Parathyroid adenoma (tissue), 2 donors: ENCODE results near the gene PPARD.

ENCODE experiments used
- H2AFZ ChIP-seq: fragments of 300-600 bp; sonication (generic); one replicate; pipeline ENCODE4 v1.7.0; 2017; ENCODE audit warnings: antibody characterized with exemption, mild to moderate bottlenecking
- H3K27ac ChIP-seq: fragments of 300-600 bp; sonication (generic); one replicate; pipeline ENCODE4 v1.7.0; 2017
- H3K27me3 ChIP-seq: fragments of 300-600 bp; sonication (generic); one replicate; pipeline ENCODE4 v1.7.0; 2017; ENCODE audit warnings: low read length; ENCODE audit not compliant: control insufficient read depth, insufficient read depth
- H3K36me3 ChIP-seq: fragments of 300-600 bp; sonication (generic); one replicate; pipeline ENCODE4 v1.7.0; 2017; ENCODE audit warnings: low read length; ENCODE audit not compliant: control insufficient read depth, insufficient read depth
- H3K4me1 ChIP-seq: fragments of 300-600 bp; sonication (generic); one replicate; pipeline ENCODE4 v1.7.0; 2017; ENCODE audit warnings: control low read depth
- H3K4me2 ChIP-seq: fragments of 300-600 bp; sonication (generic); one replicate; pipeline ENCODE4 v1.7.0; 2017; ENCODE audit warnings: low read length
- H3K4me3 ChIP-seq: fragments of 300-600 bp; sonication (generic); one replicate; pipeline ENCODE4 v1.7.0; 2017; ENCODE audit warnings: low read depth, low read length
- H3K79me2 ChIP-seq: fragments of 300-600 bp; sonication (generic); one replicate; pipeline ENCODE4 v1.7.0; 2017; ENCODE audit warnings: control low read depth
- H3K9ac ChIP-seq: fragments of 300-600 bp; sonication (generic); one replicate; pipeline ENCODE4 v1.7.0; 2017; ENCODE audit warnings: mild to moderate bottlenecking
- H3K9me3 ChIP-seq: fragments of 300-600 bp; sonication (generic); one replicate; pipeline ENCODE4 v1.7.0; 2017; ENCODE audit warnings: low read length; ENCODE audit not compliant: control insufficient read depth
- TF ChIP-seq, protein P1 (sequence below): fragments of 300-600 bp; sonication (generic); IDR thresholded peaks from one replicate; pipeline ENCODE4 v1.7.0; 2017; ENCODE audit warnings: antibody characterized with exemption, mild to moderate bottlenecking
- donor health status: primary hyperparathyroidism.

The PPARD gene

DNA sequence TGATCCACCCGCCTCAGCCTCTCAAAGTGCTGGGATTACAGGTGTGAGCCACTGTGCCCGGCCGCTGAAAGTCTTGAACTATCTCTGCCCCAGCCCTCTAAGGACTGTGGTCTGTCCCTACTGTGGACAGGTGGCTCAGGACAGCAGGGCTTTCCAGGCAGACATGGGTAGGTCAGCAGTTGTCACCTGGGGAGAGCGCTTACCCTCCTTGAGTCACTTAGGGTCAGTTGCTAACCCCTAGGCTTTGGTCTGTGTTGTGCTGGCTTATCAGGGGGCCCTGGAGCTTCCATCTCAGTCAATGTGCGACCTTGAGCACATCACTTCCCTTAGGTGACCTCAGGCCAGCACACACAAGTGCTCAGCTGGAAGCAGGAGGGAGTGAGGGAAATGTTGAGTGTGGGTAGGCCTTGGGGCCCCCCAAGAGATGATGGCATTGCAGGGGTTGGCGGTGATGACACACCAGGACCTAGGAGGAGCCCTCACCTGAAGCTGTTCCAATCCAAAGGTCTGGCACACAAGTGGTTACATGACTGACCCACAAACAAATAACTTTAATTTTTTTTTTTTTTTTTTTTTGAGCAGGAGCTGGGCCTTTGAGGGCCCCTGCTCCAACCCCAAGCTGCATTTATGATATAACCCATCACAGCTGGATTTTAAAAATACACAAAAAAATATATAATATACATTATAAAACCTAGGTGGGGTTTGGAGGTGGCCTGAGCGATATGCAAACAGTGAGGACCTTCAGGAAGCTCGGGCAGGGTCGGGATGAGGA lies 130.9 kb downstream of the PPARD start:
- H3K27me3 ChIP-seq, result no peaks in the 10 kb centered on the region

DNA sequence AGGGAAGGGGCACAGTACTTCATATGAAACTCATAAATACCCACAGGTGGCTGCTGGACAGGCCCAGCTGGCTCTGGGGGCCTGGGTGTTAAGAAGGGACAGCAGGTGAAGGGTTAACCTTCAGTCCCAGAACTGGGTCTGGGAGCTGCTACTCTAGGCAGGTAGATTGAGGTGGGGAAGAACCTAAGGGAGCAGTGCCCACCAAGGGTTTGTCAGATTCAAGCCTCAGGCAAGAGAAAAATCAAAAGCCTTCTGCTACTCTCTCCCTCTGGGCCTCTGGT lies 131.4 kb downstream of the PPARD start:
- Histone ChIP-seq H3K4me3 (no peak overlapping the region), H3K27me3 (no peaks in the 10 kb centered on the region), H3K4me2 (no peak overlapping the region), H3K4me1 (peaks cover 8% of the 10 kb centered on the region), H3K9ac (no peak overlapping the region), H2AFZ (no peak overlapping the region), H3K27ac (no peak overlapping the region), H3K79me2 (no peaks in the 10 kb centered on the region), H3K9me3 (no peaks in the 10 kb centered on the region), H3K36me3 (no peaks in the 10 kb centered on the region)
- TF ChIP-seq, protein P1, sequence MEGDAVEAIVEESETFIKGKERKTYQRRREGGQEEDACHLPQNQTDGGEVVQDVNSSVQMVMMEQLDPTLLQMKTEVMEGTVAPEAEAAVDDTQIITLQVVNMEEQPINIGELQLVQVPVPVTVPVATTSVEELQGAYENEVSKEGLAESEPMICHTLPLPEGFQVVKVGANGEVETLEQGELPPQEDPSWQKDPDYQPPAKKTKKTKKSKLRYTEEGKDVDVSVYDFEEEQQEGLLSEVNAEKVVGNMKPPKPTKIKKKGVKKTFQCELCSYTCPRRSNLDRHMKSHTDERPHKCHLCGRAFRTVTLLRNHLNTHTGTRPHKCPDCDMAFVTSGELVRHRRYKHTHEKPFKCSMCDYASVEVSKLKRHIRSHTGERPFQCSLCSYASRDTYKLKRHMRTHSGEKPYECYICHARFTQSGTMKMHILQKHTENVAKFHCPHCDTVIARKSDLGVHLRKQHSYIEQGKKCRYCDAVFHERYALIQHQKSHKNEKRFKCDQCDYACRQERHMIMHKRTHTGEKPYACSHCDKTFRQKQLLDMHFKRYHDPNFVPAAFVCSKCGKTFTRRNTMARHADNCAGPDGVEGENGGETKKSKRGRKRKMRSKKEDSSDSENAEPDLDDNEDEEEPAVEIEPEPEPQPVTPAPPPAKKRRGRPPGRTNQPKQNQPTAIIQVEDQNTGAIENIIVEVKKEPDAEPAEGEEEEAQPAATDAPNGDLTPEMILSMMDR, result no peak

More for the DNA sequence above, 130.9 kb downstream of the PPARD start:
- Histone ChIP-seq H3K9me3 (no peaks in the 10 kb centered on the region), H3K4me2 (no peak overlapping the region), H3K4me3 (no peak overlapping the region), H3K9ac (no peak overlapping the region), H2AFZ (no peak overlapping the region), H3K27ac (no peak overlapping the region), H3K36me3 (no peaks in the 10 kb centered on the region), H3K4me1 (peaks cover 9% of the 10 kb centered on the region), H3K79me2 (no peaks in the 10 kb centered on the region)
- TF ChIP-seq, protein P1, result no peak

DNA sequence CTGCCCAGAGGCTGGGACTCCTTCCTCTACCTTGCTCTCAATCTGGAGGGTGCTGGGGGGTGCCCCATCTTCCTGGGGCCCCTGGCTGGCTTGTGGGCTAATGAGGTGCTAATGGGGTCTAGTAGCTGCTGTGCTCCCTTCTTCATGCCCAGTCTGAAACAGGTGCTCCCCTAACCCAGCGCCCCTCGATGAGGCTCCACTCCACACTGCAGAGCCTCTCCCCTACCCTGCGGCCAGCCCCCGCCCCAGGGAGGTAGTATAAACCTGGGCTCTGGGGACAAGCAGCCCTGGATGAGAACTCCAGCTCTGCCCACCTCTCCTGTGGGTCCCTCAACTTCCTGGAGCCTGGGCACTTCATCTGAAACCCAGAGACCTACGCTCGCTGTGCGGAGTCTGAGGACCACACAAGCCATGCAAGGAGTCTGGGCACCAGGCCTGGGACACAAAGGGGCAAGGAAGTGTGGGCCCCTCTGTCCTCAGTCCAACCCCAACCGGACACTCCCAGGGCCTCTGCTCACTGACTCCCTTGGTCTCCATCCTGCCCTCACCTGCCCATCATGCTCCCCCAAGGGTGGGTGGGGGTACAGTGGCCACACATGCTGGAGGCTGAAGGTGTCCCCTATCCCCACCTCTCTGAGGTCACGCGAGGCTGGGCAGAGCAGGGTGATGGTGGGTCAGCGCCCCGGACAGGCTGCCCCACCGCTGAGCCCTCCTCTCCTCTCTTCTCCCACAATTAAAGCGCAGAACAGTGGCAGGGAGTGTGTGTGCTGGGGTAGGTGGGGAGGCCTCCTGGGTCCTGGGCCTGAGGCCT lies 132.0 kb downstream of the PPARD start:
- no peak overlapping the region for H3K27ac ChIP-seq

DNA sequence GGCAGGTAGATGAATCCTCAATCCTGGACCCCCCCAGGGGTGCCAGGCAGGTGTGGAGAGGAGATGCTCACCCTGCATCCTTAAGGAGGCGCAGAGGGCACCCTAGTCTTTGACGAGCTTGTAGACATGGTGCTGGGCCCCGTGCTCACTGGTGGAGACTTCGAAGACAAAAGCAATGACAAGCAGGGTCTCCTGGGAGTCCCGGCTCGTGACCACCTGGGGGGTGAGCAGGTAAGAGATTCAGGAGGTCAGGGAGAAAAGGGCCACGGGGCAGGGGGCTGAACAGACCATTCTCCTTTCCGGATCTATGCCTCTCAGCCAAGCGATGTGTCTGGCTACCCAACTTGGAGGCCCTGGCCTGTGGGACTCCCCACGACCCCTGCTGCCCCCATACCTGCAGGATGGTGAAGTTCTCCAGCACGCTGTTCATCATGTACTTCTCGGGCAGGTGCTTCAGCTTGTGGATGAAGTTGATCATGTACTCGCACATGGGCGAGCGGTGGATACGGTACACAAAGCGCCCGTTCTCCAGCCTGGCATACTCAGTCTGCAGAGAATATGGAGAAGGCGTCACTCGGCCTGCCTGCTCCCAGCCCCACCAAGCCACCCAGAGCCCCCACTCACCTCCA lies 132.7 kb downstream of the PPARD start:
- TF ChIP-seq, protein P1, result no peak
- H3K79me2 ChIP-seq, result no peaks in the 10 kb centered on the region
- no peaks in the 10 kb centered on the region for H3K9me3 ChIP-seq
- H3K4me1 ChIP-seq, result no peaks in the 10 kb centered on the region
- no peak overlapping the region for H3K27ac ChIP-seq
- no peak overlapping the region for H2AFZ ChIP-seq
- H3K9ac ChIP-seq, result no peak overlapping the region
- H3K36me3 ChIP-seq, result no peaks in the 10 kb centered on the region
- no peaks in the 10 kb centered on the region for H3K27me3 ChIP-seq
- H3K4me3 ChIP-seq, result no peak overlapping the region
- no peak overlapping the region for H3K4me2 ChIP-seq

More for the DNA sequence above, 132.0 kb downstream of the PPARD start:
- Histone ChIP-seq H3K27me3 (no peaks in the 10 kb centered on the region), H2AFZ (no peak overlapping the region), H3K9me3 (no peaks in the 10 kb centered on the region), H3K4me3 (no peak overlapping the region), H3K9ac (no peak overlapping the region), H3K4me1 (peaks cover 5% of the 10 kb centered on the region), H3K36me3 (no peaks in the 10 kb centered on the region), H3K4me2 (no peak overlapping the region), H3K79me2 (no peaks in the 10 kb centered on the region)
- TF ChIP-seq, protein P1, result no peak
